Stimulated activated CD4-positive, alpha-beta T cell treated with anti-CD3 and anti-CD28 coated beads, Interleukin-4, amount 100 ng/mL, for 1 hour (primary cell): ENCODE measurements around the gene PKD1L1.
"Not testable (repeated sequence)": the region's sequence is repeated elsewhere in the genome, so short reads cannot be mapped to it uniquely, and the experiment has no call there.

ENCODE experiments used
- DNase-seq: peaks from one replicate; pipeline ENCODE4 v3.0.0-alpha.2; 2020

PKD1L1 gene, protein sequence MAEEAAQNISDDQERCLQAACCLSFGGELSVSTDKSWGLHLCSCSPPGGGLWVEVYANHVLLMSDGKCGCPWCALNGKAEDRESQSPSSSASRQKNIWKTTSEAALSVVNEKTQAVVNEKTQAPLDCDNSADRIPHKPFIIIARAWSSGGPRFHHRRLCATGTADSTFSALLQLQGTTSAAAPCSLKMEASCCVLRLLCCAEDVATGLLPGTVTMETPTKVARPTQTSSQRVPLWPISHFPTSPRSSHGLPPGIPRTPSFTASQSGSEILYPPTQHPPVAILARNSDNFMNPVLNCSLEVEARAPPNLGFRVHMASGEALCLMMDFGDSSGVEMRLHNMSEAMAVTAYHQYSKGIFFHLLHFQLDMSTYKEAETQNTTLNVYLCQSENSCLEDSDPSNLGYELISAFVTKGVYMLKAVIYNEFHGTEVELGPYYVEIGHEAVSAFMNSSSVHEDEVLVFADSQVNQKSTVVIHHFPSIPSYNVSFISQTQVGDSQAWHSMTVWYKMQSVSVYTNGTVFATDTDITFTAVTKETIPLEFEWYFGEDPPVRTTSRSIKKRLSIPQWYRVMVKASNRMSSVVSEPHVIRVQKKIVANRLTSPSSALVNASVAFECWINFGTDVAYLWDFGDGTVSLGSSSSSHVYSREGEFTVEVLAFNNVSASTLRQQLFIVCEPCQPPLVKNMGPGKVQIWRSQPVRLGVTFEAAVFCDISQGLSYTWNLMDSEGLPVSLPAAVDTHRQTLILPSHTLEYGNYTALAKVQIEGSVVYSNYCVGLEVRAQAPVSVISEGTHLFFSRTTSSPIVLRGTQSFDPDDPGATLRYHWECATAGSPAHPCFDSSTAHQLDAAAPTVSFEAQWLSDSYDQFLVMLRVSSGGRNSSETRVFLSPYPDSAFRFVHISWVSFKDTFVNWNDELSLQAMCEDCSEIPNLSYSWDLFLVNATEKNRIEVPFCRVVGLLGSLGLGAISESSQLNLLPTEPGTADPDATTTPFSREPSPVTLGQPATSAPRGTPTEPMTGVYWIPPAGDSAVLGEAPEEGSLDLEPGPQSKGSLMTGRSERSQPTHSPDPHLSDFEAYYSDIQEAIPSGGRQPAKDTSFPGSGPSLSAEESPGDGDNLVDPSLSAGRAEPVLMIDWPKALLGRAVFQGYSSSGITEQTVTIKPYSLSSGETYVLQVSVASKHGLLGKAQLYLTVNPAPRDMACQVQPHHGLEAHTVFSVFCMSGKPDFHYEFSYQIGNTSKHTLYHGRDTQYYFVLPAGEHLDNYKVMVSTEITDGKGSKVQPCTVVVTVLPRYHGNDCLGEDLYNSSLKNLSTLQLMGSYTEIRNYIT (N-terminal part only)

DNA sequence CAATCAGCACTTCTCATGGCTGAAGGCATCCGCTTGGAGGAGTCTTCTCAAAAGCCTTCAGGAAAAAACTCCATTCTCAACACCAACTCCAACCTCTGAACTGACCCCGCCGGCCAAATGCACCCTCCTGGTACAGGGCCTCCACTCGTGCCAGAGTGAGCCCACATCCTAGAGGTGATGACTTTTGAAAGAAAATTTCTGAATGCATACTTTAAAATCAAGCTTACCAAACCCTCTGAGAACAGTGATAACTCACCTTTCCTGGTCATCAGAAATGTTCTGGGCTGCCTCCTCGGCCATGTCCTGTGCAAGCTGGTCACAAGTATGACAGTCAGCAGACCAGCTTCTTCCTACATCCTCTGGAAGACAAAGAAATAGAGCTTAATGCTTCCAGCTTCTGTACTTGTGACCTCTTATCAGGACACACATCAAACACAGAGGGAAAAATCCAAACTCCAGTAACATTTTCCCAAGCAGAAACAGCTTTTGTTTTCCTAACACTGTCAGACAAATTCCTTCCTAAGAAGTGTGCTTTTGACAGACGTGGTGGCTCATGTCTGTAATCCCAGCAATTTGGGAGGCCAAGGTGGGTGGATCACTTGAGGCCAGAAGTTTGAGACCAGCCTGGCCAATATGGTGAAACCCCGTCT lies at the start of gene PKD1L1:
Gene PKD1L1 (minus strand): TSS at position 326 of the 650 bp plus-strand sequence. CDS start 26 bp downstream, at position 300.
- DNase-seq = no peak

DNA sequence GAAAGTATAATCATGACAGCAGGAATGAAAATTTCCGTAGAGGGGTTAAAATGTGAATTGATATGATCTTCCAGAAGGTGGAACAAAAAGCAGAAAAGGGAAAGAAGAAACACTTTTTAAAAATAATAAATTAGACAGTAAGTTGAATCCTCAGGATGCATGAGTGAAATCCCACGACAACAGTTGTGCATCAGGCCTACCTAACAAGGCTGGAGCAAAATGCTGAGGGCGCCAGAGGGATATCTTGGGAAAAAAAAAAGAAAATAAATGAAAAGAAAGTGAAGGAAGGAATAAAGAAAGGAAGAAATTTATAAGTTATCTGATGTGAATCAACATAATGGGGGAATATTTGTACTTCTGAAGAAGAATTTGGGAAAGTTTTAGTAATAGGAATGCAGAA lies 44.2 kb upstream of the PKD1L1 start:
- DNase-seq = no peak

DNA sequence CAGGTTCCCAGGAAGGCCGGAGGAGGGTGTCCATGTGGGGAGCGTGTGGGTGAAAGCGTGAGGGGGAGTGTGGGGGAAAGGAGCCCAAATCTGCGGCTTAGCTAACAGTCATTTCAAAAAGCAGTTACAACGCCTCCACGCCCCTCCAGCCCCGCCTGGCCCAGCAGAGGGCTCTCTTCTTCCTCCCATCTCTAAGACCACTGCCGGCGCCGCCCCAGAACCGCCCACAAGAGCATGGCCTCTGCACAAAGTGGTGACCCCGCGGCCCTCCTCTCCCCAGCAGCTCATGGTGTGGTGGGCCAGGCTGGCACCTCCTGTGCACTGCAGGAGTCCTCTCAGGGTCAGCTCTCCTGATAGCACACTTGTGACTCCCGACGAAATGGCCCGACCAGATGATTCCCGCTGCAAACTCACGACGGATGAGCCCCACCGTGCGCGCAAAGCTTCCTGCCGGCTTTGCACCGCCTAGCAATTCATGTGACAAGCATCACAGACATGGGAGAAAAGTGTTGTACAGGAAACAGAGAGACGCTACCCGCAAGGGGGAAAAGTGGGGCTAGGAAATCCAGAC lies 43.6 kb upstream of the PKD1L1 start:
- peak; percentile 84 for DNase-seq

DNA sequence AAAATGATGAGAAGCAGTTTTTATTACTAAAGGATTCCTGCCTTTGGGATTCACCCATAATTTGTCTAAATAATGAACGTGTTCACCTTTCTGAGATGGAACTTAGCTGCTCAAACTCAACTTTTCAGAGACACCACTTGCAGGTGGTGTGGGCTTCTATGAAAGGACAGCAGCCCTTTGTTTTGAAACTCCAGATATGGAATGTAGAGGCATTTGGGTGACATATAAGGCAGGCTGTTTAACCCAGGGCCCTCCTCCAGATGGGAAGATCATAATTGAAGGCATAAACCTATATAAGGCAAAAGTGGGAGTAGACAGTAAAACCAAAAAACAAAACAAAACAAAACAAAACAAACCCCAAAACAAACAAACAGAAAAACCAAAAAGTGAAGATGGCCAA lies 43.0 kb upstream of the PKD1L1 start:
- no peak for DNase-seq

DNA sequence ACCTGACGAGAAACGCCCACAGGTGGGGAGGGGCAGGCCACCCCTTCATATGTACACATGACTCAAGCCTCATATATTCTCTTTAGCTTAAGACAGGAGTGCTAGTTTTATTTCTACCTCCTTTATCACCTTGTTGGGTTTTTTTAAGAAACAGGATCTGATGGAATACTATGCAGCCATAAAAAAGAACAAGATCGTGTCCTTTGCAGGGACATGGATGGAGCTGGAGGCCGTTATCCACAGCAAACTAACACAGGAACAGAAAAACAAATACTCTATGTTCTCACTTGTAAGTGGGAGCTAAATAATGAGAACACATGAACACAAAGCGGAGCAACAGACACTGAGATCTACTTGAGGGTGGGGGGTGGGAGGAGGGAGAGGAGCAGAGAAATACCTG lies 42.3 kb upstream of the PKD1L1 start:
- no peak for DNase-seq

DNA sequence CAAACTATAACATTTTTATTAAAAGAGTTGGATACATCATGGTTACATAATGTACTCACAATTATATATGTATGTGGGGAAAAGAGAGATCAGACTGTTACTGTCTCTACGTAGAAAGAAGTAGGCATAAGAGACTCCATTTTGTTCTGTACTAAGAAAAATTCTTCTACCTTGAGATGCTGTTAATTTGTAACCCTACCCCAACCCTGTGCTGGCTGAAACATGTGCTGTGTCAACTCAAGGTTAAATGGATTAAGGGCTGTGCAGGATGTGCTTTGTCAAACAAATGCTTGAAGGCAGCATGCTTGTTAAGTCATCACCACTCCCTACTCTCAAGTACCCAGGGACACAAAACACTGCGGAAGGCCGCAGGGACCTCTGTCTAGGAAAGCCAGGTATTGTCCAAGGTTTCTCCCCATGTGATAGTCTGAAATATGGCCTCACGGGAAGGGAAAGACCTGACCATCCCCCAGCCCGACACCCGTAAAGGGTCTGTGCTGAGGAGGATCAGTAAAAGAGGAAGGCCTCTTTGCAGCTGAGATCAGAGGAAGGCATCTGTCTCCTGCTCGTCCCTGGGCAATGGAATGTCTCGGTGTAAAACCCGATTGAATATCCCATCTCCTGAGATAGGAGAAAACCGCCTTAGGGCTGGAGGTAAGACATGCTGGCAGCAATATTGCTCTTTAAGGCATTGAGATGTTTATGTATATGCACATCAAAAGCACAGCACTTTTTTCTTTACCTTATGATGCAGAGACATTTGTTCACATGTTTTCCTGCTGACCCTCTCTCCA lies 41.5 kb upstream of the PKD1L1 start:
- DNase-seq = not testable (repeated sequence)

GRCh38 chr7:47988496-47989386 lies 40.5 kb upstream of the PKD1L1 start:
- no peak for DNase-seq

GRCh38 chr7:47982610-47983009 lies 34.3 kb upstream of the PKD1L1 start:
- DNase-seq = no peak

DNA sequence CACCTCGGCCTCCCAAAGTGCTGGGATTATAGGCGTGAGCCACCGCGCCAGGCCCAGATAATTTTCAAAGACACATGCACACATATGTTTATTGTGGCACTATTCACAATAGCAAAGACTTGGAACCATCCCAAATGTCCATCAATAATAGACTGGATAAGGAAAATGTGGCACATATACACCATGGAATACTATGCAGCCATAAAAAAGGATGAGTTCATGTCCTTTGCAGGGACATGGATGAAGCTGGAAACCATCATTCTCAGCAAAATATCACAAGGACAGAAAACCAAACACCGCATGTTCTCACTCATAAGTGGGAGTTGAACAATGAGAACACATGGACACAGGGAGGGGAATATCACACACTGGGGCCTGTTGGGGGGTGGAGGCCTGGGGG lies 32.4 kb upstream of the PKD1L1 start:
- not testable (repeated sequence) for DNase-seq

- no peak for DNase-seq
Observed at GRCh38 chr7:47979832-47980181, 31.5 kb upstream of the PKD1L1 start.

GRCh38 chr7:47979145-47979831 lies 31.0 kb upstream of the PKD1L1 start, which contains the start of gene HUS1:
Gene HUS1, minus strand, starts transcription at chr7:47979615. Its CDS starts 96 bp downstream, at chr7:47979519.
- DNase-seq = peak; percentile 91

DNA sequence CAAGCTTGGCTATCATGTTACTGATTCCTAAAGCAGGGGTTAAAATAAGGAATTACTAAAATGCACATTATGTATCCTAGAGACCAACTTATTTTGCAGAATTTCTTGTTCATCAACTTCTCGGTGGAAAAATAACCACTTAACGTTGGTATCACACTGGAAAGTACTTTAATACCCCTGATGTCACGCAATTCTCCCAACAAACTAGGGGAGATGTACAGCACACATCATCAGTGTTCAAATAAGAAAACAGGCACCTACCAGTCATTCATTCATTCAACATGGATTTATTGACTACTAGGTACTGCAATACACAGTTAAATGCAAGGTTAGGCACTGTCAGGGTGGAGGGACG lies 30.5 kb upstream of the PKD1L1 start:
- no peak for DNase-seq

GRCh38 chr7:47973739-47974138 lies 25.5 kb upstream of the PKD1L1 start:
- no peak for DNase-seq

GRCh38 chr7:47970761-47971160 lies 22.5 kb upstream of the PKD1L1 start:
- DNase-seq = no peak

DNA sequence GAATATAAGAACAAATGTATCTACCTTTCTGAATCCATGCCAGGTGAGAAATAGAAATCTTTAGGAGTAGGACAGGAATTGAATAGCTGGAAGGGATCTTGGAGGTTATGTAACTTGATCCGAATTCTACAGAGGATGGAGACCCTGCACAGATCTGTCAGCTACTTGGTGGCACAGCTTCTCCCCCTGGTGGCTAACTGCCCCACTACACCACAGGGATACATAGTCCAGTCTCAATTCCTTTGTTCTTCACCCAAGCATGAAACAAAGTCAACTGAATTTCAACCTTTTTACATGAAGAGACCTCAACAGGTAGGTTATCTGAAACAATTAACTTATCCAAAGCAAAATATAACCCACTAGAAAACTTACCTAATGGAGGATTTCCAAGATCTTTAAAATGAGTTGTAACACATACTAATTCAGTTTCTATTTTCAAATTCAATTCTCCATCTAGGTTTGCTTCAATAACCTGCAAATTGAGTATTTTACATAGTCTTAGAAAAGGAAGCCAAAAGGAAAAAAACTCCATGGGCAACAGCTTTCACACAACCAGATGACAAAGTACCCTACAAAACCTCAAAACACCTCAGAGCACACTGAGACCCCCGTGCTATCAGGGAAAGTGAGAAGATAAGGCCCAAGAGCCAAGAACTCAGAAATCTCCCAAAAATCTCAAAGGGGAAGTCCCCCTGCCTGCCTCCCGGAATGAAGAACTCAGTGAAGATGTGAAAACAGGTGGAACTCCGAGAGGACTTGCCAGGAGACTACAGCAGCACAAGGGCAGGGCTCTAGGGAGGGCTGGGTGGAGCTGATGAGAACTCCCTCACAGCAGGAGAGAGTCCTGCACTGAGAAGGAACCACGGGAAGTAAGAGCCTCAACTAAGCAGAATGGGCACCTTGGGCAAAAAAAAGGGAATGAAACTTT lies 20.8 kb upstream of the PKD1L1 start:
- peak; percentile 62 for DNase-seq

DNA sequence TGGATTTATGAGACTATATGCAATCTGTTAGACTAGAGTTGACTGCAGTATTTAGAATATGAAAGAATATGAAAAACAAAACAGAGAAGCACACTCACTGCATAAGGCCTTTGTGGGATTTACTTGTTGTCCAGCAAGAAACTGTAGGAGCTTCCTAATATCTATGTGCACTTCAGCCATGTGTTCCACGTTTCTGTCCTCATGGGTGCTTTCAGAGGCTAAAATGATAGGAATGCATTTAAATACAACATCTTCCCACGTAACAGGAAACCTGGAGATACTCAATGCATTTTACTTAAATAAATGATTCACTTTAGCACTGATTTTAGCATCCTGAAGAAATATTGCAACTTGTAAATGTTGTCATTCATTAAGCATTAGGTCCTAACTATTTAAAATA lies 19.4 kb upstream of the PKD1L1 start:
- no peak for DNase-seq

- DNase-seq = no peak
Observed at GRCh38 chr7:47967123-47967522, 18.9 kb upstream of the PKD1L1 start.

- DNase-seq = no peak
Observed at GRCh38 chr7:47965456-47965855, 17.2 kb upstream of the PKD1L1 start.
